Stimulated activated CD4-positive, alpha-beta T cell treated with anti-CD3 and anti-CD28 coated beads, Interleukin-2, amount 100 ng/mL, for 48 hours (primary cell): Measurements from ENCODE around the gene RGMB.

Source experiments
- DNase-seq, 2 donors: peaks; one replicate each; pipeline ENCODE4 v3.0.0-alpha.2; 2020

RGMB gene

GRCh38 chr5:98768160-98768959 lies 5.1 kb upstream of the RGMB start:
- peak; percentile 18 to 35 for DNase-seq

- no peak for DNase-seq
These were observed 4.6 kb upstream of the RGMB start for GRCh38 chr5:98768960-98769209.

GRCh38 chr5:98769210-98769958 lies 4.1 kb upstream of the RGMB start:
- DNase-seq: peak; percentile 35 to 48

DNA sequence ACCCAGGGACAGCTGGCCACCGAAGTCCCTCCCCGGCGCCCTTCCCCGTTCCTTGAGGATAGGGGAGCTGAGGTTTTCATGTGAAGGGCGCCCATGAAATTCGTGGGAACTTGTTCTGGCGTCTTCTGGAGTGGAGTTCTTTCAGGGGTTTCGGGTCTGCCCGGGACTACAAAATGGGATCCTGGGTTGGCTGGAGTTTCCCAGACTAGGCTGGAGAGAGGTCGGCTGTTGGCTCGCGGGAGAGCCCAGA lies 3.6 kb upstream of the RGMB start:
- no peak for DNase-seq

DNA sequence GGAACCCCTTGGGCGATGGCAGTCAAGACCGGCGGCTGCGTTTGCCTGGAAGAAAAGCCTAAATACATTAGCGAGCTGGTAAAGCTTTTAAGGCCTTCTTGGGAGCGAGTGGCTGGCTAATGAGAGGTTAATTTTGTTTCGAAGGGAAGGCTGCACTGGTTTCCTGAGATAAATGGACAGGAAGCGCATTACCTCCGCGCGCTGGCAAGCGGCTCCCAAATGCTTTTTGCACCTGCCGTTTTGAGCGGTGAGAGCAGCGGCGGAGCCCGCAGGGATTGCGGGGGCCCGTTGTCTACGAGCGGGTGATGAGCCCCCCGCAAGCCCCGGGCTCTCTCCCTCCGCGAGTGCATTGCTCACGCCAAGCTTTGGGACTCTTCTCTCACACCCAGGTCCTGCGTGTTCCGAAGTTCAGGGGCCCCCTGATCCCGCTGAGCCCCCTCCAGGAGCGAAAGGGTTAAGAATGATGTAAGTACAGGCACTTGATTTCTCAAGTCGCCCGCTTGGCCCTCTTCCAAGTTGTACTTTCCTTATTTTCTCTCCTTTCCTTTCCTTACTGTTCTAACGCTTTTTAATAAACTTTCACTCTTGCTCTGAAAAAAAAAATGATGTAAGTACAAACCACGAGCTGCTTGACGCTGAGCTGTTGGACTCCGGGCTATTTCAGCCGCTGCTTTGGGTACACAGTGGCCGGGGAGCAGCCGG lies 3.1 kb upstream of the RGMB start:
- peak; percentile 3 to 8 for DNase-seq

DNA sequence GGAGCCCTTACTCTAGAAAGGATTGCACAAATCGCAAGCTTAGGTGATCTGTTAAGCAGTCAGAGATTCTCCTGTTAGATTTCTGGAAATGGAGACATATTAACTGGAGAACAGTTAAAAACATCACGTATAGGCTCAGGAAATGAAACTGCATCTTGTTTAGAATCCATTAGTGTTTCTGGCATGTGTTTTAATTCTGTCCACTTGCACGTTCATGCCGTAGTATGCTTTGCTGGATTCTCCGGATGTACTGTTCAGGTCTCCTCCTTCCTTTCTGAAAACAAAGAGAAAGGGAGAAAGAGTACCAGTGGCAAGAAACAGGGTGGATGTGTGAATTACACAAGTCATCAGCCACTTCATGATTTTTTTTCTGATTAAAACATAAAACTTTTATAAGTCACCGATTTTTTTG lies 2.5 kb upstream of the RGMB start:
- peak in 1 of 2 donors; percentile 2 for DNase-seq

- DNase-seq: peak; percentile 44 to 51
These were observed 1.9 kb upstream of the RGMB start for GRCh38 chr5:98771382-98772109.

DNA sequence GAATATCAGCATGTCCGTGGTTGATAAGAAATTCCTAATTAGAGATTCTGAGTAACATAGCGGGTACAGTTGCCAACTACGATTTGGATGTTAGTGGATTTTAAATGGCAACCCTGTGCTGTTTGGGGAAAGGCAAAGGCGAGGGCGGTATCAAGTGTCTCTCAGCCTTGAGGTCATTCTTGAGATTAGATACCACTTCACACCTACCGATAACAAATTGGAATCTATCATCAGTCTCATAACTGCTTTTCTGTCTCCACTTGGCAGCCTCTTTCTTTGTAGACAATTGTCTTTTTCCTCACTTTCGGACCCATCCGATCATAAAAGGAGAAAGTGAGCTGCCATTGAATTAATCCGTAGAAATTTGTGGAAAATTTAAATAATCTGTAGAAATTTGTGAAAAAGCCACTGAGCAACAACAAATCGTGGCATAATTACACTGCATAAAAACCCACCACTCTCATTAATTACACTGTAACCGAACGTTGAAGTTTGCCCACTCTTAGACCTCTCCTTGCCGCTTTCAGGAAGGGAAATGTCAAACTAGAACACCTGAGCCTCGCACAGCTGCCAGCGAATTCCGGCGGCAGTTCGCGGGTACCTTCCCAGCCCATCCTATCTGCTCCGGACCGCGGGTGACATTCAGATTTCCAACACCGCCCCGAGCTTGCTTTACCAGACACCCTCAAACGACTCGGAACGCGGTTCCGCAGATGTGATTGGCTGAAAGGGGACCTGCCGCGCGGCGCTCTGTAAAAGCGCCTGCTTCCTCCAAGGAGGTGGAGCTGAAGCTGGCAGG lies 849 bp upstream of the RGMB start:
- peak; percentile 30 to 31 for DNase-seq

GRCh38 chr5:98773214-98773463 lies 324 bp upstream of the RGMB start:
- DNase-seq: no peak

DNA sequence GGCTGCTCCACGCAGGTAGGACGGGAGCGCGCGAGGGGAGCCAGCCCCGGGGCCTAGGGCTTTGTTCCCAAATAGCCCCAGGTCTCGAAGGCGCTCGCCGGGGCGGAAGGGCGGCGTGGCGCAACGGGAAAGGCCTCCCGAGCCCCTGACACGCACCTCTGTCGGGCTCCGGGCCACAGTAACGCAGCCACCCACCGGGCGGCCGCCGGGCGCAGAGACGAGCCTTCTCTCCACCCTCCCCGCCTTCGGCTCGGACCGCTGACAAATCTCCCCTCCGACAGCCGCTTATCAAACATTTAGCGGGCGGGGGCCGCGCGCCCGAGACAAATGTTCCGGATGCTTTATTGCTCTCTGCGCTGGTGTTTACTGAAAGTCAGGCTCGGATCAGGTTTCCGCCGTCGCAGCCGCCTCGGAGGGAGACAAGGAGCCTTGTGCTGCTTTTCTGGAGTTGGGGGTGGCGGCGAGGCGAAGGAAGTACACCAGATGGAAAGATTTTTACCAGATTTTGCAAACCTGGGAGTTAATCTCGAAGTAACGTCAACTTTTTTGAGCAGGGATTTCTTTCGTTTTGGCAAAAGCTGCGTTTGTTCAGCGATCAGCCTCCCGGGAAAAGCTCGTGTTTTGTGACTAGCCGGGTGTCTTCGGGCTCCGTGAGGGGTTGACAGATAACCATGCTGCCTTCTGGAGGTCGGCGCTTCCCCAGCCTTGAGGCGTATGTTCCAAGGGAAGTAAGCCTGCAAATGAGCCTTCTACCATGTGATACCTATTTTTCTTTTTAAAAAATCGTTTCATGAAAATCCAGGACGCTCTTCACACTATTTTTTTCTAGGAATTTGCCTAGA lies 950 bp downstream of the RGMB start:
- DNase-seq: peak; percentile 40 to 51

GRCh38 chr5:98775246-98776065 lies 2.0 kb downstream of the RGMB start:
- DNase-seq: no peak

DNA sequence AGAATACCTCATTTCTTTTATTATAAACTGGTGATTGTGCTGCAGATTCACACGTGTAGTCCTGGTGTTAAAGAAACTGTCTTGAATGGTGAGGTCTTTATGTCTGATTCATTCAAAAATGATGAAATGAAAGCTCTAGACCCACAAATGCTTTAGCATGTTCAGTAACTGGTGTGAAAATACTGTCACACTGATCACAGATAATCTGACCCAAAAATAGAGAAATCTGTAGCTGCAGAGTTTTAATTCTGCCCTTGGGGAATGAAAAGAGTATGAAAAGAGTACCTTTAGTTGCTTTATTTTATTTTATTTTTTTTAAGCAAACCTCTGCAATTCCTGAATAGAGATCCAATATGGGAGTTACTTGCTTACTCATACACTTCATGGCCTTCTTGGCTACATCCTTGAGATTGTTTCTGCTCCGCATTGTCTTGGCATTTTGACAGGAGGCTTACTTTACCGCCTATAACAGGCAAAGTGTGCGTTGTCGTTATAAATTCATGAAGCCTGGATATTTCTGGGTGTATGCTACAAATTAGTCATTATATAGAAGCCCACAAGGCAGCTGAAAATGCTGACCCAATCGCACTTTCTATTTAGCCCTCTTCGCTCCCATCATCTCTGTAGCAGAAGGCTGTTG lies 2.7 kb downstream of the RGMB start:
- no peak for DNase-seq

GRCh38 chr5:98777295-98777694 lies 3.8 kb downstream of the RGMB start:
- no peak for DNase-seq

GRCh38 chr5:98779264-98779877 lies 5.9 kb downstream of the RGMB start:
- no peak for DNase-seq

DNA sequence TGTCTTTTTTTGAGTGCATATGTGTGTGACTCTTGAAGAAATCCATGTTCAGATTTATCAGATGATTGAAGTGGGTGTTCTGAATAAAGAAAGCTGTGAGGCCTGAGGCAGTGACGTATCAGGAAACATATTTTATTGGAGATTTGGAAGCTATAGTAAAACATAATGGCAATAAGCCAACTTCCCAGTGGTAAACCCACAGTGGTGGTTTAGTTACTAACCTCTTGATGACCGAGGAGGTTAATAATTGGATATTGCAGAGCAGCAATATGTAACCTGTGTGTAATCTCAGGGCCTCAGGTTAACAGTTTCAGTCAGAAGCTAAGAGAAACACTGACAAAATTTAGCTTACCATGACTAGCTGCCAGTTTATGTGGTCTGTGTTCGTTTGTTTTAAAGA lies 6.9 kb downstream of the RGMB start:
- DNase-seq: no peak

GRCh38 chr5:98781520-98781919 lies 8.1 kb downstream of the RGMB start:
- no peak for DNase-seq

DNA sequence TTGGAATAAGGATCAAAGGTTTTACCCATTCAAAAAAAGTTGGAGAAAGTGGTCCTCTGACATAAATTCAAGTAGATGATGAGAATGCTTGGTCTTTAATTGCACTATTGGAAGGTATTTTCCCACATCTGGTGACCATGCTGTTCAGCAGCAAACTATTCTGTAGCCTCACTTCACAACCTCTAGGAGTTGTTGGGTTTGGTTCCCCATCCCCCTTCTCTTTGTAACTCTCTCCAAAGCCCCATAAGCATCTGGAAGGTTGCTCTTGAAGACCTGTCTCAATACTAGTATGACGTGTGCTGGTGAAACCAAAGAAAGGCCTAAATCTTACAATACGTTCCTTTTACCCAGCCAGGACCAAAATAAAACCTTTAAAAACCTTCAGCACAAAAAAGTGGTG lies 8.5 kb downstream of the RGMB start:
- DNase-seq: no peak

DNA sequence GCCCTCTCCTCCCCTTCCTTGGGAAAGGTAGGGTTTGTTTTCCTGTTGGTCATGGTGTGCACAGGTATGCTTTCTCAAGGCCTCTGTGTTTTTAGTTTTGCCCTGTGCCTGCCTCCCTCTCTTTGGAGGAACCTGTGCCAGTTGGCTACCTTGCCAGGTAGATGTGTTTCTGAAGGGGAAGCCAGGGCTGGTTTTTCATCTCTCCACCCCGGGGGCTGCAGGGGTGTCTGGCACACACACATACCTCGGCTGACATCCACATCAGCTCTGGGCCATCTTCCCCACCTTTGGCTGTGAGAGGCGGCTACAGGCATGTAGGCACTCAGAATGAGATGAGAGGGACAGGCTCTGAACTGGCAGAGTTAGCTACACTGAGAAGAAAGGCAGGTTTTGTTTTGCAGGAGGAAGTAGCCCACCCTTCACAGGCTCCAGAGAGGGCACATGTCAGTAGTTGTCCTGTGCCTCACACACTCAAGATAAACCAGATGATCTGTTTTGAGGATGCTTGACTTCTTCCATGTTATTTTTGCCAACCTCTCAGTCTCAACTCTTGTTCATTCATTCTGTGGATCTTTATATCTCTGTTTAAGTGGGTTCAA lies 9.7 kb downstream of the RGMB start:
- DNase-seq: no peak

DNA sequence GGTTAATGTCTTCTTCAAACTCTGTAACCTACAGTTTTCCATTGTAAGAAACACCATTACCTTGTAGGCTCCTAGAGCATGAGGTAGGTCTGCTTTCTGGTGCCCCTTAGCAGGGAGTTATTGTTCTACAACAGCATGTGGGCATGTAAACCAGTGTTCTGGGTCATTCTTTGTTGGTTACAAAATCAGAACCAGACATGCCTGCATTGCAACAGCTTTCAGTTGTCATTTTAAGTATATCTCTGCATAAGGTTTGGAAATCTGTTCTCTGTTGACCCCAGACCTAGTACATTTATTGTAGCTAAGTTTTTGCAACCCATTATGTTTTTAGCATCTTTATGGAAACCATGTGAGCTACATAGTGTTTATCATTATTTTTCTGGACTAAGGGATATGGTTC lies 10.9 kb downstream of the RGMB start:
- DNase-seq: no peak

GRCh38 chr5:98785244-98785643 lies 11.8 kb downstream of the RGMB start:
- DNase-seq: no peak
